PC-9 (cell line): ENCODE results near the gene FUBP3. TPM values are rescaled to one million over a fixed set of nuclear protein-coding genes. Genes with fewer than 3 reads are reported as not detected.

Experiments used
- BruUV-seq: library from RNA; stranded (reverse); fragments of 400-500 nt; replicated peaks from 2 replicates; lab custom pipeline; 2021; lab: Mats Ljungman, UMichigan
- CTCF ChIA-PET: fragments of 300-600 bp; sonication (Branson Sonifier 250); formaldehyde crosslinking; loops from one replicate; lab custom pipeline; 2022; ENCODE audit warnings: antibody characterized with exemption; lab: Charles Lee
- POLR2A ChIA-PET: fragments of 300-600 bp; sonication (Branson Sonifier 250); formaldehyde crosslinking; loops from one replicate; lab custom pipeline; 2022; ENCODE audit warnings: antibody characterized with exemption; ENCODE audit not compliant: unreplicated experiment; lab: Charles Lee
- DNase-seq, 2 experiments: peaks; one replicate each; pipeline versions ENCODE4 v3.0.0 to v3.0.0-alpha.2; 2015 to 2022; ENCODE audit warnings: mixed read lengths in 1 of 2
- H2AFZ ChIP-seq: fragments of 200-600 bp; sonication (generic); 2 replicates; pipeline ENCODE4 v1.8.1; 2017; ENCODE audit warnings: antibody characterized with exemption
- H3F3A ChIP-seq: fragments of 200-600 bp; sonication (generic); 2 replicates; pipeline ENCODE4 v1.8.1; 2017; ENCODE audit warnings: antibody characterized with exemption, mild to moderate bottlenecking, low read depth; ENCODE audit not compliant: insufficient read depth
- H3K27ac ChIP-seq: fragments of 200-600 bp; sonication (generic); 2 replicates; pipeline ENCODE4 v1.6.1; 2016; ENCODE audit warnings: mixed run types
- H3K27me3 ChIP-seq: fragments of 200-600 bp; sonication (generic); 2 replicates; pipeline ENCODE4 v1.6.1; 2016; ENCODE audit warnings: low read depth, mixed run types; ENCODE audit not compliant: insufficient read depth
- H3K36me3 ChIP-seq: fragments of 200-600 bp; sonication (generic); 2 replicates; pipeline ENCODE4 v1.6.1; 2016; ENCODE audit warnings: low read depth, mixed run types
- H3K4me1 ChIP-seq: fragments of 200-600 bp; sonication (generic); replicated peaks from 2 replicates; pipeline ENCODE4 v1.6.1; 2016; ENCODE audit warnings: mixed run types; ENCODE audit not compliant: insufficient read depth
- H3K4me2 ChIP-seq: fragments of 200-600 bp; sonication (generic); 2 replicates; pipeline ENCODE4 v1.6.1; 2017; ENCODE audit warnings: mixed run types
- H3K4me3 ChIP-seq: fragments of 200-600 bp; sonication (generic); 2 replicates; pipeline ENCODE4 v1.6.1; 2016; ENCODE audit warnings: mixed run types
- H3K79me2 ChIP-seq: fragments of 200-600 bp; sonication (generic); 2 replicates; pipeline ENCODE4 v1.6.1; 2017; ENCODE audit warnings: low read depth, mixed run types
- H3K9me2 ChIP-seq: fragments of 200-600 bp; sonication (generic); 2 replicates; pipeline ENCODE4 v1.8.1; 2017; ENCODE audit warnings: mild to moderate bottlenecking; ENCODE audit not compliant: insufficient read depth
- H3K9me3 ChIP-seq: fragments of 200-600 bp; sonication (generic); 2 replicates; pipeline ENCODE4 v1.8.1; 2016; ENCODE audit warnings: low read depth; ENCODE audit not compliant: insufficient read depth
- H4K20me1 ChIP-seq: fragments of 200-600 bp; sonication (generic); 2 replicates; pipeline ENCODE4 v1.8.1; 2017; ENCODE audit not compliant: insufficient read depth
- CTCF ChIP-seq: fragments of 200-600 bp; sonication (generic); conservative IDR thresholded peaks from 2 replicates; pipeline ENCODE4 v1.6.1; 2017; ENCODE audit warnings: mixed run types, antibody characterized with exemption, mild to moderate bottlenecking, moderate library complexity
- EZH2 ChIP-seq: fragments of 200-600 bp; sonication (generic); IDR thresholded peaks from 2 replicates; pipeline ENCODE4 v1.8.0; 2017; ENCODE audit warnings: antibody characterized with exemption, low read depth
- intact Hi-C: fragments of 100-400 bp; cut with micrococcal nuclease; formaldehyde crosslinking; loops from one replicate; pipeline ENCODE4 v1.10.0; 2022; ENCODE audit not compliant: unreplicated experiment
- total RNA-seq: library from RNA; stranded (reverse); gene quantifications from 2 replicates; pipeline ENCODE4 v1.2.3, GENCODE V29; 2021

Gene FUBP3
- total RNA-seq, 1 experiment from 2014 or later = 75.6 TPM

- no peak for TF ChIP-seq CTCF
- TF ChIP-seq EZH2 = no peak
- Histone ChIP-seq H3F3A (peaks cover 6% of the 10 kb centered on the region; the same call in 1 of the 2 replicates), H3K9me2 (no peaks in the 10 kb centered on the region), H4K20me1 (no peaks in the 10 kb centered on the region), H3K4me1 (no peaks in the 10 kb centered on the region), H3K9me3 (no peaks in the 10 kb centered on the region), H3K79me2 (no peaks in the 10 kb centered on the region), H2AFZ (no peak overlapping the region), H3K4me2 (no peak overlapping the region), H3K27me3 (no peaks in the 10 kb centered on the region), H3K36me3 (no peaks in the 10 kb centered on the region), H3K4me3 (no peak overlapping the region), H3K27ac (no peak overlapping the region)
- POLR2A ChIA-PET = no interaction called here
- BruUV-seq = no TSS peak
- intact Hi-C loops = no loop called here
- no peak for DNase-seq
- CTCF ChIA-PET = no interaction called here
Measured at GRCh38 chr9:130638284-130639123, 59.1 kb downstream of the FUBP3 start.

- DNase-seq = no peak
- Histone ChIP-seq H3K4me2 (no peak overlapping the region), H3K4me1 (no peaks in the 10 kb centered on the region), H3K27me3 (no peaks in the 10 kb centered on the region), H3K79me2 (no peaks in the 10 kb centered on the region), H3F3A (peaks cover 6% of the 10 kb centered on the region; the same call in 1 of the 2 replicates), H3K4me3 (no peak overlapping the region), H4K20me1 (no peaks in the 10 kb centered on the region), H3K9me3 (no peaks in the 10 kb centered on the region), H3K9me2 (no peaks in the 10 kb centered on the region), H2AFZ (no peak overlapping the region), H3K27ac (no peak overlapping the region), H3K36me3 (no peaks in the 10 kb centered on the region)
- TF ChIP-seq EZH2 (no peak), CTCF (no peak)
- ChIA-PET CTCF (no interaction called here), POLR2A (no interaction called here)
- no TSS peak for BruUV-seq
- intact Hi-C loops = no loop called here
Measured at GRCh38 chr9:130639124-130639765, 59.9 kb downstream of the FUBP3 start.

- intact Hi-C loops = no loop called here
- no peak for TF ChIP-seq EZH2
- TF ChIP-seq CTCF = no peak
- POLR2A ChIA-PET = no interaction called here
Measured at GRCh38 chr9:130639866-130640555, 60.6 kb downstream of the FUBP3 start.

More at GRCh38 chr9:130639866-130640555, 60.6 kb downstream of the FUBP3 start:
- H3K4me1 ChIP-seq = no peaks in the 10 kb centered on the region
- H3K36me3 ChIP-seq = no peaks in the 10 kb centered on the region
- BruUV-seq = no TSS peak
- H3K9me2 ChIP-seq = no peaks in the 10 kb centered on the region
- no peaks in the 10 kb centered on the region for H3K9me3 ChIP-seq
- no peaks in the 10 kb centered on the region for H3K79me2 ChIP-seq
- no peak overlapping the region for H2AFZ ChIP-seq
- H3K4me2 ChIP-seq = no peak overlapping the region
- DNase-seq = no peak
- H3K4me3 ChIP-seq = no peak overlapping the region
- peaks cover 6% of the 10 kb centered on the region; the same call in 1 of the 2 replicates for H3F3A ChIP-seq
- no peaks in the 10 kb centered on the region for H4K20me1 ChIP-seq
- CTCF ChIA-PET = no interaction called here
- H3K27me3 ChIP-seq = no peaks in the 10 kb centered on the region
- H3K27ac ChIP-seq = no peak overlapping the region
